T-helper 1 cell (primary cell): ENCODE results near the gene LGR6.

ENCODE experiments used
- DNase-seq, 5 donors: peaks; one replicate each; pipeline ENCODE4 v3.0.0-alpha.2; 2012 to 2020

LGR6 gene

DNA sequence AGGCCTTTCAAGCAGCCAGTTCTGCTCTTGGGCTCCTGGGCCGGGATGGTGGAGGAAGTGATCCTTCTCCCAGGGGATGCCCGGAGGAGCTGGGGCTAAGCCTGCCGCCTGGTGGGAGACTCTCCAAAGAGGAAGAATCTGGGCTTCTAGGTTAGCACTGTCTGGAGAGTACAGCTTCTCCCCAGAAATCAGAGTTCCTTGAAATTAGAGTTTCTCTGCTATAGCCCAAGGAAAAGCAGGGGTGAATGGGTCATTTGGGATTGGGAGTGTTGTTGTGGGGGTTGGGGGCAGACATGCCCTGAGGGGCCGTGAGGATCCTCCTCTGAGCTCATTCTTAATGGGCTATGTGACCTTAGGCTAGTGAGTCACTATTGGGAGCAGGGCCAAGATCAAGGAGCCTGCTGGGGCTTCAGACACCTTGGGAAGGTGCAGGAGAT lies 6.5 kb downstream of the LGR6 start:
- no peak for DNase-seq

DNA sequence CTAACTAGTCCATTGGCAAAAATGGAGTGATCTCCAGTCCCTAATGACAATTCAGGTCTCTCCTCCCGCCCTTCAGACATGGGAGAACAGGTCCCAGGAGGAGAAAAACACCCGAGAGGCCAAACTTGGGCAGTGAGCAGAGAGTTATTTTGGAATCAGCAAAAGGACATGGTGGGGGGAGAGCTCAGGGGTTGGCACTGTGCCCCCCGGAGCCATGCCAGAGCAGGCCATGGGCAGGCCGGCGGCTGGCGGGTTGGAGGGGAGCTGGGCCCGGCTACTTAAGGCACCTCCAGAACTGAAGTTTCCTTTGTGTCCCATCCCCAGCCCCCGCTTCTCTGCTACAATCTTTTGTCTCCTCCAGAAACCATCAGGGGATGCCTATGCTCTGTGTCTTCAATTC lies 7.1 kb downstream of the LGR6 start:
- no peak for DNase-seq

DNA sequence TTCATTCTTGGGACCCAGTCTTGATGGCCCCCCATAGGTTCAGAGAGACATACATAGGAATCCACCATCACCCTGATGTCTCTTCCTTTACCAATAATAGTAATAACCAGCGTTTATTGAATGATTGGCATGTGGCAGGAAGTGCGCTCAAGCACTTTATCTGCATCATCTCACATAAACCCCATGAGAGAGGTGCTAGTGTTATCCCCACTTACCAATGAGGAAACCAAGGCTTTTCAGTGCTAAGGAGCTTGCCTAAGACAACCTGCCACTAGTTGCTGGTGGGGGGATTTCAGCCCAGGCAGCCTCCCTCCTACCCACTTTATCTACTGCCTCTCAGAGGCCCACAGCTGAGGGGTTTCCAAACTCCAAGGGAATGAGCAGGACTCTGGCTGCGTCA lies 7.7 kb downstream of the LGR6 start:
- no peak for DNase-seq

DNA sequence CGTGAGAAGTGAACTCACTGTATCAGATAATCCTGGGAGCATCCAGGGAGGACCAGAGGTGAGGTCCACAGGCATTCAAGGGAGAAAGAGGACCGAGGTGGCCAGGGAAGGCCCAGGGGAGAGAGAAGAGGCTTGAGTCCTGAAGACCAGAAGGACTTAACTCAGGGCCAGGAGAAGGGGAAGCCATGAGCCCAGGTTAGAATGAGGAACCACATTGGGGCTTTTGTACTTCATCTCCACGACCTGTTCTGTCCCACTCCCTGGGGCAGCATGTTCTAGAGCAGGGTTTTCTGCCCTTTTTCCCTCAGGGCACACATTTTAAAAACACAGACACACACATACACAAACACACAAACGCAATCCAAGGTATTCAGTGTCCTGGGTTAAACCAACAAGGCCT lies 8.4 kb downstream of the LGR6 start:
- DNase-seq = no peak

DNA sequence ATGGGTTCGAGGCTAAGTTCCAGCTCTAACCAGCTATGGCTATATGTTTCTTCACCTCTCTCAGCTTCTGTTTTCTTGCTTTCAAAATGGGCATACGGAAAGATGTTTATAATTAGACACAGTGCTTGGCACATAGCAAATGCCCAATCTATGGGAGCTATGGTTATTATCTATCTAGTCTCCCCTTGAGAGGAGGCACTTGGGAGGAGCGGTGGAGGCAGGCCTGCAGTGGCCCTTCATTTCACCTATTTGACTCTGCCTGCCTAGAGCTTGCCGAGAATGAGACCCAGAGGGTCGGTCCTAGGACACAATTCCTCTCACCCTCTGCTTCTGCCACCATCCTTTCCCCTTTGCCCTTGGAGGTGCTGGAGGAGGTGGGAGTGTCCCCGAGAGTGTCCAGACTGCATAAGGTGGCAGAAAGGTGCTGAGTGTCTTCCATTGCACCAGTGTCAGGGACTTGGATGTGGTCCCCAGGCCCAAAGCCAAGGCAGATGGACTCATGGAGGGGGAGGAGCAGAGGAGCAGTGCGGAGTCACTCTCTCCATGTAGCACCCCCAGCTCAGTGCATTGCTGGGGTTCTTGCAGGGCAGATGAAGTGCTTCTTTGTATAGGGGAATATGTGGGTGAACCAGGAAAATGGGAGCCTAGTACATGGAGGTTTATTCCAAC lies 9.0 kb downstream of the LGR6 start:
- DNase-seq = no peak

DNA sequence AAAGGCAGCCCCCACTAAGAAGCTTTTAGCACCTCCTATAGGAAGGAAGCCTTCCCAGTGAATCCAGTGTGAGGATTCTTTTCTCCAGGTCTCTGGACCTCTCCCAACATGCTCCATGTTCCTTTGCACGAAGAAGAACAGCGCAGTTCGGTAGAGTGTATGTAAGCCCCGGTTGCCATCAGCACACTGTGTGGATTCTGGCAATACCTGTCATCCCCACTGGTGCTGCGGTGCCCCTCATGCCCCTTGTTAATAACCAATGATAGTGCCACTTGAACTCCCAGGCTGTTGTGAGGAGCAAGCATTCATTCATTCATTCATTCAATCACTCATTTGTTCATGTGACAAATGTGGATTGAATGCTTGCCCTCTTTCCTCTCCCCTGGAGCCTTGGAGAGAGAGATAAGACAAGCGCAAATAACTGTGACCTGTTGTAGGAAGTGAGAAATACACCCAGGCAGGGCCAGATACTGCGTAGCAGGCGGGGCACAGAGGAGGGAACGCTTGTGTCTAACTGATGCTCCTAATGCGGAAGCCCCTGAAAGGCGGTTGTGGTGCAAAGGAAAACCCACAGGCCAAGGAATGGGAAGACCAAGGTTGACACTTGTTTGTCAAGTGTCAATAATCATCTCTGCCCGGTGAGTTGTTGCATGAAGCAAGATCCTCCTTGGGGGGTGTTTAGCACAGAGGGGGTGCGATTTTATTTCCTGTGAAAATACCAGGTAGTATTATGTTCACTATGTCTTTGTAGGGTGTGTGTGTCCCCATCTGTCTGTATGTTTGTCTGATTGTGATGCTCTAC lies 9.8 kb downstream of the LGR6 start:
- no peak for DNase-seq

DNA sequence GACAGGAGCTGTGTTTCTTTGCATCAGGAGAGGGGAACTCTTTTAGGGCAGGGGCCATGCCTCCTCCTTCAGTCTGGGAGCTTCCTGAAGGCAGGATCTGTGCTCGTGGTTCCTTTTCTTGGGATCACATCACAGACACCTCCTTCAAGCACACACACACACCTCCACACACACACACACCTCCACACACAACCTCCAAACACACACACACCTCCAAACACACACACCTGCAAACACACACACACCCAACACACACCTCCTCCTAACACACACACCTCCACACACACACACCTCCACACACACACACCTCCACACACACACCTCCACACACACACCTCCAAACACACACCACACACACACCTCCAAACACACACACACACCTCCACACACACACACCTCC lies 10.5 kb downstream of the LGR6 start:
- no peak for DNase-seq

DNA sequence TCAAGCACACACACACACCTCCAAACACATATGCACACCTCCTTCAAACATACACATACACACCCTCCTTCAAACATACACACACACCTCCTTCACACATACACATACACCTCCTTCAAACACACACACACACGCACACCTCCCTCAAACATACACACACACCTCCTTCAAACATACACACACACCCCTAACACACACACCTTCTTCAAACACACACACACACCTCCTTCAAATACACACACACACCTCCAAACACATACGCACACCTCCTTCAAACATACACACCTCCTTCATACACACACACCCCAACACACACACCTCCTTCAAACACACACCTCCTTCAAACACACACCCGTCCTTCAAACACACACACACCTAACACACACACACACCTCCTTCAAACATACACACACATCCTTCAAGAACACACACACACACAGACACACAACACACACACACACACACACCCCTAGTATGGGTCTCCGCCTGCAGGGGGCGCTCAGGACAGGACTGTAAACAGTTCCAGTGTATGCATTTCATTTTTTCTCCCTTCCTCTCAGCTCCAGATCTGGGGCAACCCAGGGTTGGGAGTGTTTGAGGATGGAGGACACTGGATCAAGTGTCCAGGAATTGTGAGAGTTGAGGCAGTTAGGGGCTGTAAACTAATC lies 12.1 kb downstream of the LGR6 start:
- DNase-seq = no peak

DNA sequence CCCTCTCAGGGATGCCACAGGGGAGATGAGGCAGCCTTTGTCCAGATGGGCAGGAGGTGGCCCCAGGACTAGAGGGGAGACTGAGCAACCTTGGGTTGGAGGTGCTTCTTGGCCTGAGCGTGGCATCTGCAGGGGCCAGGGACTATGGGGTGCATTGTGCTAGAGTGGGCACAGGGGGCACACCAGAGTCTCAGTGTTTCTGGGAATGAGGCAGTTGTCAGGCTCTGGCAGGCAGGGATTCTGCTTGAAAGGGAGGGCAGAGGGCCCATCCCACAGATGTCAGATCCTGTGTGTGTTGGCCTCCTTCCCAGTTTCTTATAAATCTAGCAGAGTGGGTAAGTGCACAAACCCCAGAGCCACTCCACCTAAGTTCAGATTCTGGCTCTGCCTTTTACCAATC lies 13.7 kb downstream of the LGR6 start:
- DNase-seq = no peak

DNA sequence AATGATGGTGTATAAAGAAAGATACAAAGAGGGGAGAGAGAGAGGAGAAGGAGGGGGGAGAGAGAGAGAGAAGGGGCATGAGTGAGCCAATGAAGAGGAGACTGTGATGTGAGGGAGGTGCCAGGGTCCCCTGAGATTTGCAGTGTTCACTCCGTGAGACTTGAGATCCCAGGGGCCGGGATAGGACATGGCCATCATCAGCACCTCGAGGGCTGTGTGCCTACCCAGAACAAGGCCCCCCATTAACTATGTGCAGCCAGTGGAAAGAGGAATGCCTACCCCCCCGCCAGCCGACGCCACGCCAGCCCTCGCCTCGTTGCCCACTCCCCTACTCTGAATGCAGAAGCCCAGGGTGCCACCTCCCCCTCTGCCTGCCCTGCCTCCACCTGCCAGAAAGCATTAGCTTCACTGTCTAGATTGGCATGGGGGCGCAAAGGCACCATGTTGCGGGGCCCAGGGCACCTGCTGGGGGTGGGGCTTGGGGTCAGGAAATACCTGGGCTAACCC lies 14.8 kb downstream of the LGR6 start:
- DNase-seq = no peak

DNA sequence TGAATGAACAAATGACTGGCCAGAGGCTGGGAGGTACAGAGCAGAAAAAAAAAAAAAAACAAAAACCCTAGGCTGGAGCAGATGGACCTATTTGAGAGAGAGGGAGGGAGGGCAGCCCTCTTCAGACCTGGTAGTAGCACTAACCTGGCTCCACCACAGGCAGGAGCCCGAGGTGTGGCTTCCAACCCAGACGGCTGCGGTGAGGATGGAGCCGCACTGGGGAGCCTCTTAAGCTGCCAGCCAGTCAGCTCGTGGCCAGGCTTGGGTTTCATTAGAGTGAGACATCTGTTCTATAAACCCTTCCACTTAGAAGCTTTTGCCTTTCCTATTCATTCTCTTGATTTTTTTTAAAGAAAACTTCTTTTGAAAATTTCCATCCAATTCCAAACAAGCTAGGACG lies 16.8 kb downstream of the LGR6 start:
- no peak for DNase-seq

DNA sequence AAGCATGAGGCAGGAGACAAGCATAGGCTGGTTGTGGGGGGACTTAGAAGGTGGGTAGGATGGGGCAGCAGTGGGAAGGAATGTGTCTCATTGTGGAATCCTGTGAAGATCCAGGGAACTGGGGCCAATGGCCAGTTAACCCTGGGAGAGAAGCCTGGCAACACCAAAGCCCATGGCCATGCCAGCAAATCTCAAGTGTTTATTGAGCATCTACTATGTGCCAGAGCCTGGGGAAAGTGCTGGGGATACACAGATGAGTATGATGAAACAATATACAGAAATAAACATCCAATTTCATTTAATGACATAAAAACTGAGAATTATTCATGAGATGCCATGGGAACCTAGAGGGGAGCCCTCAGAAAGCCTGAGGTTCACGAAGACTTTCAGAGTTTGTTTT lies 17.4 kb downstream of the LGR6 start:
- DNase-seq = no peak

DNA sequence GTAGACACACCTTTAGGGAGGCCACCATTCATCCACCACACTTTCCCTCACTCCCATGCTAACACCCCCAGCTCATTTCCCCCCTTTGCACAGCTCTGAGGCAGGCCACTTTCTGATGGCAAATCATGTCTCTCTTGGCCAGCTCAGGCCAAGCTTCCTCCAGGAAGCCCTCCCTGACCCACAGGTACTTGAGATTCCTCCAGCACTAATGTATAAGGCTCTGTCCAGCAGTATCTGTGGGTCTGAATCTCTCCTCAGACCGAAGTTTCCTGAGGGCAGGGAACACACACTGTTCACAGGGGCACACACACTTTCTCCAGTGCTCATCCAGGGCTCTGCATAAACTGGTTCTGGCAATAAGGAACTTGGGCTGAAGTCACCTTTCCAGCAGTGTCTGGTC lies 19.2 kb downstream of the LGR6 start:
- DNase-seq = no peak

DNA sequence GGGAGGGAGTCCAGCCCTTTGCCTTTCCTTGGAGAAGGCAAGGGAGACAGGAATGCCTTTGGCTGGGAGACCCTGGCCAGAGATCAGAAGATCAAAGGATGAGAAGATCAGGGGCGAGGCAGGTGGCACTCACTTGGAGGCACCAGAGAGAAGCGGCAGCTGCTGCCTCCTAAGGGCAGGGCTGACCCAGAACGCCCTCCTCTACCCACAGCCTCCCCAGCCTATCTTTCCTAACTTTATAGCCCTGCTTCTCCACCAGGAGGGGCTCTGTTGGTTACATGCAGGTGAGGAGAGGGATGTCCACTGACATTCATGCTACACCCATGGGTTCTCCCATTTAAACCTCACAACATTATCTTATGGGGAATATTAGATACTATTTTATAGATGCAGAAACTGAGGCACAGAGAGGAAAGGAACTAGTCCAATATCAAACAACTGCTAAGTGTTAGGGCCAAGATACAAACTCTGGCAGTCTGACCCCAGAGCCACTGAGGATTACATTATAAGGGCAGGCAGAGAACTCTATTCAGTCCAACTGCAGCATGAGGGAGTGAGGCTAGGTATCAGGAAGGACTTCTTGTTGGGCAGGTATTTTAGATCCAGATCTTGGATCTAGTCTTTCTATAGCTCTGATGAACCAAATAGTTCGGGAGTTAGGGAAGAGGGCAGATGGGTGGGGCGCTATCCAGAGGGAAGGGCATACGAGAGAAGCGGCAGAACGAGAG lies 19.9 kb downstream of the LGR6 start:
- no peak for DNase-seq

DNA sequence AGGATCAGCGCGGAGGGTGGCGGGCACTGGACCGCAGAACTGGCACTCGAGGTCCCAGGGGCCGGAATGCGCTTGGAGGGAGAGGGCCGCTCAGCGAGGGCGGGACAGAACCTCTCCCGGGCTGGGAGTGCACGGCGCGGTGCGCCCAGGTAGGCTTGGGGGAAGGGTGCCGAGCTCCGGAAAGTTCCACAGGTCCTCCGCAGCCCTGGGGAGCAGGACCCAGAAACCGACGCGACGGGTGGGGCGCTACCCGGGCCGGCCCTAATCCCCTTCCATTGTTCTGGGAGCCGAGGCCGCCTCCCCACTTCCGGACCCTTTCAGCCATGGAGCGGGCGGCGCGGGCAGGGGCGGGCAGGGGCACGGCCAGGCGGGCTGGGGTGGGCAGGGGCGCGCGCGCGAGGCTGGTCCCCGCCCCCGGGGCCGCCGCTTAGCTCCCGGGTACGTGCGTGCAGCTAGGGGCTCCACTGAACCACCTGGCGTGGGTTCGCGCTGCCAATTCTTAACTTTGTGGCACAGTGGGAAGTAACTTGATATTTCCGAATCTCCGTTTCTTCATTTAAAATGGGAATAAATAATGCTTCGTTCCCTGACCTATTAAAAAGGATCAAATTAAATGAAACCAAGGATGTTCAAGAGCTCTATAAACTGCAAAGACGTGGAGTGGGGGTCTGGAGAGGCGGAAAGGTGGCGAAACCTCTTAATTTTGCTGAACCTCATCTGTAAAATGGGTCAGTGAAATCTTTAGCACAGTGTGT lies 20.7 kb downstream of the LGR6 start:
- DNase-seq = no peak

DNA sequence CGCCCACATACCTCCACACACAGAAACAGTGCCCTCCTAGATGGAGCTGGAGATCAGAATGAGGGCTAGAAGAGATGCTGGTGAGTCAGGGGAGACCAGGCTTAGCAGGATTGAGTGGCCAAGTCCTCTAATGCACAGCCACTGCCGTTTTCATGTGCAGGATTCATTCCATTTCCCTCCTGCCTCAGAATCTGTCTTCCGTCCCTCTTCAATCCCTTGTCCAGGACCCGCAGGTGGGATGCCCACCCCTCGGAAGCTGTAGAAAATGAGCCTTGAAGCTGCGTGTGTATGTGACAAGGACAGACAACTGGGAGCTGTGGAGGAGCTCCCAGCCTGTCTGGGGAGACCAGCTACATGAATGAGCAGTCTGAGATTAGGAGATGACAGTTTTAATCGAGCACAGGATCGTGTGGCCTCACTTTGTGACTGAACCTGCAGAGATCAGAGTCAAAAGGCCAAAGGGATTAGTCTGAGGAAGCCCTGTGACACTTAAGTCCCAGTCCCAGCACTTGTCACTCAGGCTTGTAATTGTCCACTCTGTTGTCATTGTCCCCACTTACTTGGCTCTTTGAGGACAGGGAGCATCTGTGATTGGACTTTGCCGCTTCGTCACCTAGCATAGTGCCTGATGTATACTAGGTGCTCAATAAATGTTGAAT lies 22.0 kb downstream of the LGR6 start:
- DNase-seq = no peak

DNA sequence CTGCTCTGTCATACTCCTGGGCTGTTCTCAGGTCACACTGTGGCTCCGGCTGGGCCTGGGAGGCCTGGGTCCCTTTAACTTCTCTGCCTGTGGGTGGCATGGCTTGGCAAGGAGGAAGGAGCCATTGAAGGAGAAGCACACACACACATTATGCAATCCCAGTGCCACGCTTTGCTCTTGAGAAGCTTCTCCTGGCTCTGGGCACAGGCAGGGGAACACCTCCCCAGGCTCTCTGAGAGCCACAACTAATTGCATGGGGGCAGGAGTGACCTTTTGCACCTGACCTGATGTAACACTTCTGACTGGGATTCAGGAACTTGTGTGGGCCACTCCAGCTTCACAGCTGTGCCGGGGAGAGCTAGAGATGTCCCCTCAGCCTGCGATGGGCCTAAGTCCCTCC lies 23.1 kb downstream of the LGR6 start:
- DNase-seq = no peak

DNA sequence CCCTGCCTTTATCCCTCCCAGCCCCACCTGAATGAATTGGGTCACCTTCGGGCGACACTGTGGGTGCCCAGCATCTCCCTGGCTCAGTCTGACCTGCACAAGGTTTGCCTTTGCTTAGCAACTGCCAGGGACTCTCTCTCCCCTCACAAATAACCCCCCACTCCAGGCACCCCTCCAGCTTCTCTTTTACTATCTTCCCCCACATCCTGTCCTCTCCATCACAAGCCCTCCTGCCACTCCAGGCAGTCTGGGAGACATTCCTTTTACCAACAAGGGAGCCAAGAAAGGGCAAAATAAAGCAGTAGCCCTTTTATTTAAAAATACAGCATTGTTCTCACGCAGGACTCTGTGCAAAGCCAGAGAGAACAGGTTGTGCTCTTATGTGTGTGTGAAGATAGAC lies 23.9 kb downstream of the LGR6 start:
- DNase-seq = no peak

DNA sequence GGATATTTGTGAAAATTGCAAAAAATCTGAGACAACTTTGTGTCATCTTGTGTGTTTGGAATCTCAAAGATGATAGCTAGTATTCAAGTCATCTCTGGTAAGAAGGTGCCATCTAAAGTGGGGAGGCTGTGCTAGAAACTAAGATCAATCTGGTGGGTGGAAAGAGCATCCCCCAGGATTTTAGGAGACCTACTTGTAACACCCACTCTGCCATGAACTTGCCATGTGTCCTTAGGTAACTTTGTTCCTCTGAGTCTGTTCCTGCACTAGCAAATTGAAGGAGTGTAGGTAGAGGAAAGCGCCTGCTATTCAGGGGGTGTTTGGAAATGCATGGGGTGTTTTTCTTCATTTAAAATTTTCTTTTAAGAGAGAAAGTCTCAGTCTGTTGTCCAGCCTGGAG lies 24.4 kb downstream of the LGR6 start:
- no peak for DNase-seq

DNA sequence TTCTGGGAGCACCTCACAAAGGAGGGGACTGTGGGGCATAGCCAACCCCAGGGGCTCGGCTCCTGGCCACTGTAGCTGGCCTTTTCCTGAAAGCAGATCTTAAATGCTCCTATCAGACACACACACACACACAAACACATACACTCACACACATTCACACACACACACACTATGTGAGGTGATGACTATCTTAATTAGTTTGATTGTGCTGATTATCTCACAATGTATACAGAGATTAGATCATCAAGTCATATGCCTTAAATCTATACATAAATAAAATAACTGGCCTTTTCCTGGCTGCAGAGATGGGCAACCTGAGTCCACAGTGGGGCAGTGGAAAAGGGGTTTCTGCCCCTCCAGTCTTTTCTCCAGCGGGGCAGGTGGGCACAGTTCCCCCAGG lies 27.1 kb downstream of the LGR6 start:
- DNase-seq = no peak
